IMR-90 (cell line): Measurements from ENCODE around the gene DMXL2. TPM values are rescaled to one million over a fixed set of nuclear protein-coding genes. Genes with fewer than 3 reads are reported as not detected.
A peak's percentile ranks its signal among the peaks of the same experiment; 100 is the strongest.

ENCODE experiments used
- ATAC-seq: fragments of 200-7000 bp; cut with Tn5 transposase; 2 replicates; pipeline ENCODE4 v1.9.1; 2020; ENCODE audit warnings: low read depth, mild to moderate bottlenecking, moderate library complexity
- BruUV-seq: library from RNA; stranded (reverse); fragments of 400-500 nt; replicated peaks from 2 replicates; lab custom pipeline; 2021; lab: Mats Ljungman, UMichigan
- CTCF ChIA-PET: fragments of 300-600 bp; formaldehyde crosslinking; extraction: SDS; loops from one replicate; lab custom pipeline; 2021; ENCODE audit warnings: antibody characterized with exemption; lab: Yijun Ruan, JAX
- POLR2A ChIA-PET: fragments of 300-600 bp; sonication (Branson Sonifier 250); formaldehyde crosslinking; loops from one replicate; lab custom pipeline; 2022; ENCODE audit warnings: antibody characterized with exemption; ENCODE audit not compliant: unreplicated experiment; lab: Charles Lee
- DNase-seq: peaks from one replicate; pipeline ENCODE4 v3.0.0; 2013
- H2AFZ ChIP-seq: replicated peaks from 2 replicates; pipeline ENCODE3; 2013; ENCODE audit warnings: low read length, mild to moderate bottlenecking; ENCODE audit not compliant: poor library complexity
- H2AK5ac ChIP-seq: 2 replicates; pipeline ENCODE4 v1.6.1; 2013; ENCODE audit warnings: low read depth, low read length, inconsistent platforms
- H2AK9ac ChIP-seq: replicated peaks from 2 replicates; pipeline ENCODE3; 2013; ENCODE audit warnings: mild to moderate bottlenecking, low read depth, low read length, moderate library complexity; ENCODE audit not compliant: poor library complexity
- H2BK120ac ChIP-seq: 2 replicates; pipeline ENCODE4 v1.6.1; 2013; ENCODE audit warnings: low read depth, low read length, inconsistent platforms
- H2BK15ac ChIP-seq: 3 replicates; pipeline ENCODE4 v1.6.1; 2013; ENCODE audit warnings: low read depth, low read length, inconsistent platforms
- H2BK20ac ChIP-seq: 2 replicates; pipeline ENCODE4 v1.6.1; 2013; ENCODE audit warnings: low read depth, mild to moderate bottlenecking, inconsistent platforms, low read length, moderate library complexity
- H2BK5ac ChIP-seq: 2 replicates; pipeline ENCODE4 v1.6.1; 2013; ENCODE audit warnings: mild to moderate bottlenecking, low read depth, low read length, inconsistent platforms; ENCODE audit not compliant: poor library complexity, severe bottlenecking
- H3K14ac ChIP-seq: replicated peaks from 2 replicates; pipeline ENCODE4 v1.6.1; 2013; ENCODE audit warnings: low read depth, low read length, inconsistent platforms
- H3K18ac ChIP-seq: 2 replicates; pipeline ENCODE4 v1.6.1; 2013; ENCODE audit warnings: low read depth, low read length, control low read depth
- H3K23ac ChIP-seq: 2 replicates; pipeline ENCODE4 v1.6.1; 2013; ENCODE audit warnings: low read depth, low read length, inconsistent platforms
- H3K27ac ChIP-seq: 2 replicates; pipeline ENCODE4 v1.5.1; 2013; ENCODE audit warnings: mild to moderate bottlenecking, control low read depth, low read length; ENCODE audit not compliant: insufficient read depth
- H3K27me3 ChIP-seq: 2 replicates; pipeline ENCODE4 v1.6.1; 2013; ENCODE audit warnings: low read length; ENCODE audit not compliant: control insufficient read depth, insufficient read depth
- H3K36me3 ChIP-seq: 2 replicates; pipeline ENCODE4 v1.6.1; 2013; ENCODE audit warnings: low read length, mixed read lengths; ENCODE audit not compliant: control insufficient read depth, insufficient read depth
- H3K4ac ChIP-seq: 2 replicates; pipeline ENCODE4 v1.6.1; 2013; ENCODE audit warnings: low read depth, low read length, inconsistent platforms
- H3K4me1 ChIP-seq: 2 replicates; pipeline ENCODE4 v1.6.1; 2013; ENCODE audit warnings: low read length, mixed read lengths; ENCODE audit not compliant: control insufficient read depth, insufficient read depth
- H3K4me2 ChIP-seq: 2 replicates; pipeline ENCODE4 v1.6.1; 2013; ENCODE audit warnings: low read depth, mild to moderate bottlenecking, control low read depth, low read length, moderate library complexity
- H3K4me3 ChIP-seq: 2 replicates; pipeline ENCODE4 v1.5.1; 2013; ENCODE audit warnings: low read depth, mild to moderate bottlenecking, control low read depth, low read length, moderate library complexity; ENCODE audit not compliant: insufficient read depth
- H3K56ac ChIP-seq: 2 replicates; pipeline ENCODE4 v1.6.1; 2013; ENCODE audit warnings: low read length, inconsistent platforms; ENCODE audit not compliant: insufficient read depth; ENCODE audit errors: extremely low read depth
- H3K79me1 ChIP-seq, 2 experiments: 2 replicates each; pipeline ENCODE4 v1.6.1; 2013; ENCODE audit warnings: low read length in 2 of 2, inconsistent platforms in 1 of 2, low read depth in 1 of 2
- H3K9ac ChIP-seq: 2 replicates; pipeline ENCODE4 v1.6.1; 2013; ENCODE audit warnings: low read depth, low read length, control low read depth
- H3K9me1 ChIP-seq: 2 replicates; pipeline ENCODE4 v1.6.1; 2013; ENCODE audit warnings: low read length, inconsistent platforms; ENCODE audit not compliant: insufficient read depth
- H3K9me3 ChIP-seq: 2 replicates; pipeline ENCODE4 v1.6.1; 2013; ENCODE audit warnings: low read length; ENCODE audit not compliant: control insufficient read depth, insufficient read depth
- H4K20me1 ChIP-seq: 2 replicates; pipeline ENCODE4 v1.6.1; 2013; ENCODE audit warnings: low read length, inconsistent platforms; ENCODE audit not compliant: insufficient read depth
- H4K5ac ChIP-seq: 2 replicates; pipeline ENCODE4 v1.6.1; 2013; ENCODE audit warnings: mild to moderate bottlenecking, low read depth, low read length, control low read depth
- H4K8ac ChIP-seq, 2 experiments: 2 replicates each; pipeline ENCODE4 v1.6.1; 2013; ENCODE audit warnings: low read depth in 2 of 2, low read length in 2 of 2, control low read depth in 1 of 2, inconsistent platforms in 1 of 2
- H4K91ac ChIP-seq: 2 replicates; pipeline ENCODE4 v1.6.1; 2013; ENCODE audit warnings: low read depth, low read length, inconsistent platforms; ENCODE audit not compliant: insufficient read depth
- BHLHE40 ChIP-seq: fragments of 150-350 bp; IDR thresholded peaks from 2 replicates; pipeline ENCODE4 v1.6.1; 2016; ENCODE audit warnings: mild to moderate bottlenecking, low read depth, low read length
- CEBPB ChIP-seq: IDR thresholded peaks from 2 replicates; pipeline ENCODE4 v1.6.1; 2012; ENCODE audit warnings: low read depth, low read length, improper control_type of control experiment
- MAZ ChIP-seq: IDR thresholded peaks from 2 replicates; pipeline ENCODE4 v1.6.1; 2012; ENCODE audit warnings: low read depth, mild to moderate bottlenecking, low read length, improper control_type of control experiment, moderate library complexity, borderline replicate concordance
- POLR2A ChIP-seq: IDR thresholded peaks from 2 replicates; pipeline ENCODE4 v1.6.1; 2012; ENCODE audit warnings: mild to moderate bottlenecking, low read depth, low read length
- RAD21 ChIP-seq: IDR thresholded peaks from 2 replicates; pipeline ENCODE4 v1.6.1; 2012; ENCODE audit warnings: low read length, improper control_type of control experiment
- SMC3 ChIP-seq: fragments of 150-350 bp; IDR thresholded peaks from 2 replicates; pipeline ENCODE4 v1.6.1; 2016; ENCODE audit warnings: low read depth, mild to moderate bottlenecking, antibody characterized with exemption, low read length, moderate library complexity
- WGBS, 2 experiments: methylation state at CpG; one replicate each; pipeline versions ENCODE4 v1.1.5 to v1.1.7; 2013; ENCODE audit warnings: missing lambda C conversion rate in 2 of 2; ENCODE audit not compliant: insufficient read length in 1 of 2; ENCODE audit errors: extremely low coverage in 2 of 2; 5-methylcytosine and 5-hydroxymethylcytosine counted together
- dilution Hi-C: fragments of 300-500 bp; cut with HindIII; formaldehyde crosslinking; loops from one replicate; pipeline ENCODE4 v1.14.3; 2018; ENCODE audit warnings: low sequenced_read_pairs; ENCODE audit not compliant: unreplicated experiment
- in situ Hi-C: fragments of 300-500 bp; cut with MboI; formaldehyde crosslinking; loops from 3 replicates; pipeline ENCODE4 v1.14.3; 2019; ENCODE audit warnings: low sequenced_read_pairs, inconsistent platforms, mixed read lengths
- intact Hi-C: fragments of 100-400 bp; cut with micrococcal nuclease; formaldehyde crosslinking; loops from 2 replicates; pipeline ENCODE4 v1.10.0; 2022
- polyA plus RNA-seq, 3 experiments: library from polyadenylated mRNA; depleted of rRNA; stranded (reverse); fragments of >200 nt; gene quantifications; 2 replicates each; pipeline ENCODE4 v1.2.3, GENCODE V29; 2012; ENCODE audit warnings: low replicate concordance in 1 of 3
- total RNA-seq: library from RNA; depleted of rRNA; stranded (reverse); fragments of >200 nt; gene quantifications from 2 replicates; pipeline ENCODE4 v1.2.3, GENCODE V29; 2012
- TF ChIP-seq, protein P1 (sequence below): conservative IDR thresholded peaks from 2 replicates; pipeline ENCODE4 v1.5.1; 2012; ENCODE audit warnings: mild to moderate bottlenecking, low read depth, low read length, improper control_type of control experiment
- TF ChIP-seq, protein P2 (sequence below): fragments of 150-350 bp; IDR thresholded peaks from 2 replicates; pipeline ENCODE4 v1.6.1; 2017; ENCODE audit warnings: mild to moderate bottlenecking, antibody characterized with exemption, low read length, low read depth
- TF ChIP-seq, protein P3 (sequence below): fragments of 150-350 bp; IDR thresholded peaks from 2 replicates; pipeline ENCODE4 v1.6.1; 2016; ENCODE audit warnings: low read depth, mild to moderate bottlenecking, low read length, moderate library complexity, borderline replicate concordance

Gene DMXL2
- total and polyA plus RNA-seq, 2 of the 4 experiments (the other 2 are of a cell fraction) = 9.7 to 21.9 TPM

DNA sequence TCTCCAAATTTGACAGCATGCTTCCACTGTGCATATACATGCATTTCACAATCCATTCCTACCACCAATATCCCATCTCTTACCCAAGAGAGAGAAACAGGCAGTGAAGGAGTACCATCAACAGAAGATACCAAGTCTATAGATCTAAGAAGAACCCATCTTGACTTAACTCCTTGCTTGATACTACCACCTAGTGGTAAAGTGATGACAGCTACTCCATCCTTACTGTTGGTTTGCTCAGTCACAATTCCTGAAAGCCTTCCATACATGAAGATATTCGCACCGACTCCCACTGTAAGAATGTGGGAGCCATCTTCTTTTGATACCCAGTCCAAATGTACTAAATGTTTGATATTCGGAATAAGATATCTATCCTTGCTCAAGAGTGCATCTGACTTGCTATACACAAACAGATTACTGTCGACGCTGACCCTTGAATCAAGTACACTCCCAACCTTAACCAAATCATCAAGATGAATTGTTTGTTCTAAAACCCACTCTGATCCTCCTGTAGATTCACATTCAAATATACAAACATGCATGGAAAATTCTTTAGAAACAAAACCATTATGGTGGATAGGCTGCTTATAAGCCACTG, 123.1 kb downstream of the DMXL2 start:
- no peaks in the 10 kb centered on the region; the same call in 1 of the 2 replicates for H3K9me3 ChIP-seq
- no peak overlapping the region for H3K23ac ChIP-seq
- H4K8ac ChIP-seq = no peak overlapping the region
- H3K9me1 ChIP-seq = no peaks in the 10 kb centered on the region
- H3K4ac ChIP-seq = no peak overlapping the region
- no peak overlapping the region; the same call in 1 of the 2 replicates for H3K56ac ChIP-seq
- BruUV-seq = no TSS peak
- DNase-seq (peak; percentile 63), ATAC-seq (peak; percentile 81)
- dilution Hi-C loops = no loop called here
- no peak overlapping the region for H3K14ac ChIP-seq
- no peaks in the 10 kb centered on the region for H3K36me3 ChIP-seq
- H2BK20ac ChIP-seq = no peak overlapping the region; the same call in 1 of the 2 replicates
- in situ Hi-C loops = no loop called here
- no peak overlapping the region for H2AFZ ChIP-seq
- no peak overlapping the region for H3K9ac ChIP-seq
- H3K18ac ChIP-seq = no peak overlapping the region
- H2BK5ac ChIP-seq = no peak overlapping the region
- no peak for TF ChIP-seq MAZ
- TF ChIP-seq, protein P1, sequence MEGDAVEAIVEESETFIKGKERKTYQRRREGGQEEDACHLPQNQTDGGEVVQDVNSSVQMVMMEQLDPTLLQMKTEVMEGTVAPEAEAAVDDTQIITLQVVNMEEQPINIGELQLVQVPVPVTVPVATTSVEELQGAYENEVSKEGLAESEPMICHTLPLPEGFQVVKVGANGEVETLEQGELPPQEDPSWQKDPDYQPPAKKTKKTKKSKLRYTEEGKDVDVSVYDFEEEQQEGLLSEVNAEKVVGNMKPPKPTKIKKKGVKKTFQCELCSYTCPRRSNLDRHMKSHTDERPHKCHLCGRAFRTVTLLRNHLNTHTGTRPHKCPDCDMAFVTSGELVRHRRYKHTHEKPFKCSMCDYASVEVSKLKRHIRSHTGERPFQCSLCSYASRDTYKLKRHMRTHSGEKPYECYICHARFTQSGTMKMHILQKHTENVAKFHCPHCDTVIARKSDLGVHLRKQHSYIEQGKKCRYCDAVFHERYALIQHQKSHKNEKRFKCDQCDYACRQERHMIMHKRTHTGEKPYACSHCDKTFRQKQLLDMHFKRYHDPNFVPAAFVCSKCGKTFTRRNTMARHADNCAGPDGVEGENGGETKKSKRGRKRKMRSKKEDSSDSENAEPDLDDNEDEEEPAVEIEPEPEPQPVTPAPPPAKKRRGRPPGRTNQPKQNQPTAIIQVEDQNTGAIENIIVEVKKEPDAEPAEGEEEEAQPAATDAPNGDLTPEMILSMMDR = peak; percentile 66
- TF ChIP-seq BHLHE40 = no peak
- TF ChIP-seq, protein P2, sequence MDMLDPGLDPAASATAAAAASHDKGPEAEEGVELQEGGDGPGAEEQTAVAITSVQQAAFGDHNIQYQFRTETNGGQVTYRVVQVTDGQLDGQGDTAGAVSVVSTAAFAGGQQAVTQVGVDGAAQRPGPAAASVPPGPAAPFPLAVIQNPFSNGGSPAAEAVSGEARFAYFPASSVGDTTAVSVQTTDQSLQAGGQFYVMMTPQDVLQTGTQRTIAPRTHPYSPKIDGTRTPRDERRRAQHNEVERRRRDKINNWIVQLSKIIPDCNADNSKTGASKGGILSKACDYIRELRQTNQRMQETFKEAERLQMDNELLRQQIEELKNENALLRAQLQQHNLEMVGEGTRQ = no peak
- TF ChIP-seq, protein P3, sequence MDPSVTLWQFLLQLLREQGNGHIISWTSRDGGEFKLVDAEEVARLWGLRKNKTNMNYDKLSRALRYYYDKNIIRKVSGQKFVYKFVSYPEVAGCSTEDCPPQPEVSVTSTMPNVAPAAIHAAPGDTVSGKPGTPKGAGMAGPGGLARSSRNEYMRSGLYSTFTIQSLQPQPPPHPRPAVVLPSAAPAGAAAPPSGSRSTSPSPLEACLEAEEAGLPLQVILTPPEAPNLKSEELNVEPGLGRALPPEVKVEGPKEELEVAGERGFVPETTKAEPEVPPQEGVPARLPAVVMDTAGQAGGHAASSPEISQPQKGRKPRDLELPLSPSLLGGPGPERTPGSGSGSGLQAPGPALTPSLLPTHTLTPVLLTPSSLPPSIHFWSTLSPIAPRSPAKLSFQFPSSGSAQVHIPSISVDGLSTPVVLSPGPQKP = no peak
- peak; percentile 67 for TF ChIP-seq RAD21
- no peak for TF ChIP-seq POLR2A
- TF ChIP-seq SMC3 = peak; percentile 49; the same call in 1 of the 2 replicates
- TF ChIP-seq CEBPB = no peak
- no peak overlapping the region for H3K27ac ChIP-seq
- no peak overlapping the region for H2BK120ac ChIP-seq
- intact Hi-C loops = loop anchor here (1.0 to 10.0 kb wide), 5 partner anchors 95 to 336 kb away; no protein-coding TSS in a partner anchor
- H2AK5ac ChIP-seq = no peak overlapping the region
- H2BK15ac ChIP-seq = no peak overlapping the region
- H4K20me1 ChIP-seq = no peaks in the 10 kb centered on the region
- ChIA-PET CTCF (interaction anchor here (0.6 to 1.7 kb wide), 8 partner anchors 11 to 366 kb away, joined by 3 to 5 read pairs (median 3); no protein-coding TSS in a partner anchor), POLR2A (no interaction called here)
- WGBS, 2 experiments = no CpG with 5 or more reads among the region's 5 CpGs
- no peak overlapping the region for H3K4me2 ChIP-seq
- H3K4me1 ChIP-seq = peaks cover 4% of the 10 kb centered on the region
- H4K5ac ChIP-seq = no peak overlapping the region
- H4K91ac ChIP-seq = no peak overlapping the region
- no peaks in the 10 kb centered on the region for H3K27me3 ChIP-seq
- H2AK9ac ChIP-seq = no peak overlapping the region
- H3K79me1 ChIP-seq = no peaks in the 10 kb centered on the region
- no peak overlapping the region for H3K4me3 ChIP-seq
